HG03342 (cell line): Measurements from ENCODE around the gene RFX1.

Experiments used
- ATAC-seq: cut with Tn5 transposase; IDR thresholded peaks from one replicate; pipeline ENCODE4 v1.9.1; 2021; ENCODE audit warnings: mild to moderate bottlenecking, moderate library complexity; ENCODE audit not compliant: unreplicated experiment

RFX1 gene

DNA sequence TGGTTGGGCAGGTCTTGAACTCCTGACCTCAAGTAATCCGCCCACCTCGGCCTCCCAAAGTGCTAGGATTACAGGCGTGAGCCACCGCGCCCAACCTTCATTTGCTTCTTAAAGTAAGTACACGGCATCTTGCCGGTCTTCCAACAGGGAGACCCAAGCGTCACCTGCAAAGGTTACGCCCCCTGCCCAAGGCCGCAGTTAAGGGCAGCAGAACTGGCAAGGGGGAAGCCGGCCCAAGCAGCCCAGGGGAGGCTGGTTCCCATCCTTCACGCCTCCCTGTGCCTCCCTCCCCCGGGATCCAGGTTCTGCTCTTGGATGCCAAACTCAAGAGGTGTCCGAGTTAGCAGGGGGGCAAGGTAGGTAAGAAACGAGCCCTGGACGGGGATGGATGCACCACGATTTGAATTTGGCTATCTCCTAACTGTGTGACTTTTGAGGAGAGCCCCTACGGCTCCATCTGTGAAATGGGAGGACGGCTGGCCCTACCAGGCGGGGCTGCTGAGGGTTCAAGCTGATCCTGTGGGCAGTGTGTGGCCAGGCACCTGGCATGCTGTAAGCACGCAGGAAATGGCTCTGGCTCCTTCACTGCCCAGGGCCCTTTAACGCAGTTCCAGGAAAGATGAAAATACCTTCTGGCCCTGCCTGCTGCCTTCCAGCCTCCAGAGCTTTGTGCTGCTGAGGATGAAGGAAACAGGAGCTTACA is 9.0 kb downstream of the RFX1 start:
- ATAC-seq: no peak

DNA sequence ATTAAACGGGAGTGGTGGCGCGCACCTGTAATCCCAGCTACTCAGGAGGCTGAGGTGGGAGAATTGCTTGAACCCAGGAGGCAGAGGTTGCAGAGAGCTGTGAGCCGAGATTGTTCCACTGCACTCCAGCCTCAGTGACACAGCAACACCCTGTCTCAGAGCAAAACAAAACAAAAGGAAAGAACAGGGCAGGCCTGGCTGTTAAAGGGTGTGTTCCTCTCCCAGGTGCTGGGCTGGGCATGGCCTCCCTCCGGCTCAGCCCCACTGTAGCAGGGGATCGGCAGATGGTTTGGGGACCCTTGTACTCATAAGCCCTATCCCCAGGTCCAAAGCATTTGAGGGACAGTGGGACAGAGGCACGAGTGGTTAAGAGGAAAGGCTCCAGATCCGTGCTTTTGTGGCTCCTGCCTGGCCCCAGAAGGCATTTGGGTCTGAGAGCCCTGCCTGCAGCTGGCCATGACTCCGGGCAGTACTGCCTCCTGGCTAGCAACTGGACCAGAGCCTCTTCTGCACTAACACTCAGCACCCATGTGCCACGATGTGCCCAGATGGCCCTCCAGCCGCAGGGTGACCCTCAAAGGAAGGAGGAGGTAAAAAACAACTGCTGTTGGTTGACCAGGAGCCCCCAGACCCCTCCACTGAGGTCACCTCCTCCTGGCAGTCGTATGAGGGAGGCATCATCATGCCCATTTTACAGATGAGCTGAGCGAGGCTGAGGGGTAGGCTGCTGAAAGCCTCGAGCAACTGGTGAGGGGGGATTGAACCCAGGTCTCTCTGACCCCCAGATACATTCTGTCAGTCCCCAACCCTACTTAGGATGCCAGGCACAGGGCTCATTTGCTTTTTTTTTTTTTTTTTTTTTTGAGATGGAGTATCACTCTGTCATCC is 10.0 kb downstream of the RFX1 start:
- ATAC-seq: no peak

DNA sequence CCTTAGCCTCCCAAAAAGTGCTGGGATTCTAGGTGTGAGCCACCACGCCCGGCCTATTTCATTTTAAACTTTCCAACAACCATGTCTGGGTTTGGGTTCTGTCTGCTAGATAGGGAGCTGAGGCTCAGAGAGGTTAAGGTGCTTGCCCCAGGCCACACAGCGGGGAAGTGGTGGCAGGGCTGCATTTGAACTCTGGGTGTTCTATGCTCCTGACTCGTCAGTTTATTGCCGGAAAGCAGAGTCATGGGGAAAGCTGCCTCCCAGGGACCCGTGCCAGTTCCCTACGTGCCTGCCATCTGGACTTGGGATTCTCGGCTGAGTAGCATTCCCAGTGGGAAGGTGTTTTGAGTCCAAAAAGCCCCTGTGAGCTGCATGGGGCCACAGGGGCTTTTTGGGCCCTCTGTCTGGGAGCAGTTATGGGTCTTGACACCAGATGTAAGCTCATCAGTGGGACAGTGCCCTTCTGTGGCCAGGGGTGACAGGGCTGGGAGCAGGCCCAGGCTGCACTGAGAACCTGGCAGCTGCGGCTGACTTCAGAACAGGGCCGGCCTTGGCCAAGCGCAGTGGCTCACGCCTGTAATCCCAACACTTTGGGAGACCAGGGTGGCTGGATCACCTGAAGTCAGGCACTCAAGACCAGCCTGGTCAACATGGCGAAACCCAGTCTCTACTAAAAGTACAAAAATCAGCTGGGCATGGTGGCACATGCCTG is 10.9 kb downstream of the RFX1 start:
- ATAC-seq: no peak

DNA sequence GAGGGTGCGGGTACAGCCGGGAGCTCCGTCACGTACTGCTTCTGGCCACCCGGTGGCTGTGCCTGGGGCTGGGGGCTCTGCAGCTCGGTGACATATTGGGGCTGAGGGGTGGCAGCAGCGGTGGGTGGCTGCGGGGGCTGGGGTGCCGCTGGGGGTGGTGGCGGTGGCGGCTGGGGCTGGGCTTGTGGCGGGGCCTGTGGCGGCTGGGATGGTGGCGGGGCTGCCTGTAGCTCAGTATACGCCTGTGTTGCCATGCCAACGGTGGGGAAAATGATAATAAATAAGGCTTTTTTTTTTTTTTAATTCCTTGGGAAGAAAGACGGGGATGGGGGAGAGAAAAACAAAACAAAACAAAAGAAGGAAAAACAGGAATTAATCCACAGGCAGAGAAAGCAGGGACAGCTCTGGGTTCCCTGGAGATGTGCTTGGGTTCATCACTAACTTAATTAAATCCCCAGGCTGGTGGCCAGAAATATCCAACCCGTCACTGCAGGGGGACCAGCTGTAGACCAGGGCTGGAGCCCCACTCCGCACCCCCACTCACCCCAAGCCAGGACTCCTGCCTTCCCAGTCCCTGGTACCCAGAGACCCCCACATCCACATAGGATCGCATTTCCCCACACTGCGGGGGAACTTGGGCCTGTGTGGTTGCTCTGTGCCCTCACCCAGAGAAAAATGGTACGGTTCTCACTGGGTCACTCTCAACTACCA is 12.4 kb downstream of the RFX1 start:
- no peak for ATAC-seq

- ATAC-seq: no peak
Measured at GRCh38 chr19:13992025-13992424, 14.1 kb downstream of the RFX1 start.

DNA sequence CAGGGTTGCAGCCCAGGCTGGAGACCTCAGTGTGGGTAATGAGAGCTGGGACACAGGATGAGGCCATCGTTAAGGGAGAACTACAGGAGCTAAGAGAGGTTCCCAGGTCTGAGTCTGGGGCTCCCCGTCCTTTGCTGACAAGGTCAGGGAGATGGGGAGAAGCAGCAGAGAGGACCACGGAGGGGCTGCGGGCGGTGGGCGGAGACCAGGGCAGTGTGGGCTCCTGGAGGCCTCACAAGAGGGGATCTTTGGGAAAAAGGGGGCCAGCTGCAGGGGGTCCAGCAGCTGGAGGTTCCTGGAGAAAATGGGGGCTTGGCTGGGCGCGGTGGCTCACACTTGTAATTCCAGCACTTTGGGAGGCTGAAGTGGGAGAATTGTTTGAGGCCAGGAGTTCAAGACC is 16.0 kb downstream of the RFX1 start:
- no peak for ATAC-seq

GRCh38 chr19:13989487-13989886 is 16.6 kb downstream of the RFX1 start:
- ATAC-seq: no peak

DNA sequence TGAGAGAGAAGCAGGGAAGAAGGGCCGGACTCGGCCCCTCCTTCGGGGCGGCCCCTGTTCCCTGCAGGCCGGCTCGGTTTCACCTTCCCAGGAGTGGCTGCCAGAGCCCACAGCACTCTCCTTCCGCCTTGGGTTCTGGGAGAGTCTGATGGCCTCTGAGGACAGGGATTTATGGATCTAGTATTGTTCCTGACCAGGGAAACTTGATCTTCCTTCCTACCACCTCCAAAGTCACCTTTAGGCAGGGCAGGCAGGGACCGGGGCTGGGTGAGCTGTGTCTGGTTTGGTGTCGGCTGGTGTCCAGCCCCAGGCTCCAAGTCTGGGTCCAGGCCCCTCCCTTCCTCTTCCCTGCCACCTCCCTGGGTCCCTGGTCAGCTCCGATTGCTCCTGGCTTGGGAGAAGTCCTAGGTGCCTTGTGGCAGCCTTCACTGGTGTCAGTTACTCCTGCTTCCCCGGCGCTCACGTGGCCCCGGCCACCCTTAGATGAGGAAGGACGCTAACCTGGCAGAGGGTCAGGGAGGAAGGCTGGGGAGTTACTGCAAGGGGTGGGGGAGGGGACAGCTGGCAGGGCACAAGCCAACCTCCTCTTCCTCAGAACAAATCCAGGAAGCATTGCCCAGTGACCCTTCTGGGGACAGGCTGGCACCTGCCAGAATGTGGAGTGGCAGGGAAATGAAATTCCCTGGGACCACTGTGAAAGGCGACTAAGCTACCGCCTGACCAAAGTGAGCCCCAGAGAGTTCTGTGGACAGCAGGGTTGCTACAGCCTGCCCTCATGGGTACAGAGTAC is 18.8 kb downstream of the RFX1 start:
- ATAC-seq: no peak

GRCh38 chr19:13986348-13986904 is 19.7 kb downstream of the RFX1 start:
- ATAC-seq: peak; percentile 80

GRCh38 chr19:13985771-13986347 is 20.3 kb downstream of the RFX1 start:
- ATAC-seq: peak; percentile 10

- ATAC-seq: no peak
Measured at GRCh38 chr19:13984875-13985741, 21.0 kb downstream of the RFX1 start.

- ATAC-seq: no peak
Measured at GRCh38 chr19:13984186-13984585, 21.9 kb downstream of the RFX1 start.

DNA sequence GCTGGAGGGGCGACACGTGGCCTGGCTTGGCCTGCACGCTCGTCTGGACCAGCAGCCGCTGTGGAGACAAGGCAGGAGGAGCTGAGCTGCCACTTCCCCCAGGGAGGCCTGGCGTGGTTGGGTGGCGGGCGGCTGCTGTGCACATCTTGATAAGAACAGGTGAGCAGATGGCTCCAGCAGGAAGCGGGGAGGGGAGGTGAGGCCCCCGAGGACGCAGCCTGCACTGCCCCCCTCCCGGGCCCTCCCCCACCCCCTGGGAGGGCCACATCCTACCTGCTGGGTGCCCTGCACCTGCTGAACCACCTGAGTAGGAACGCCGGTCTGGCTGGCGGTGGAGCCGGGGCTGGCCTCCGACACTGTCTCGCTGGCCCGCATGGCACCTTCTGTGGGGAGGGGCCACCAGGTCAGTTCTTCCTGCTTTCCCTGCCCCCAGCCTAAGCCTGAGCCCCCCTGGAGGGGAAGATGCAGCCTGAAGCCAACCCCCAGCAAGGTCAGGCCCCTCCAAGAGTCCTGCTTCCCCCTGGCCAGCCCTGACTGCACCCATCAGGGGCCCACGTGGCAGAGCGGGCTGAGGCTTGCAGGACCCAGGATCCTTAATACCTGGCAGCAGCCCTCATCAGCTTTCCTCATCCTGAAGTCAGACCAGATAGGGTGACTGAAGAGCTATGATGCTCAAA is 22.8 kb downstream of the RFX1 start:
- no peak for ATAC-seq

DNA sequence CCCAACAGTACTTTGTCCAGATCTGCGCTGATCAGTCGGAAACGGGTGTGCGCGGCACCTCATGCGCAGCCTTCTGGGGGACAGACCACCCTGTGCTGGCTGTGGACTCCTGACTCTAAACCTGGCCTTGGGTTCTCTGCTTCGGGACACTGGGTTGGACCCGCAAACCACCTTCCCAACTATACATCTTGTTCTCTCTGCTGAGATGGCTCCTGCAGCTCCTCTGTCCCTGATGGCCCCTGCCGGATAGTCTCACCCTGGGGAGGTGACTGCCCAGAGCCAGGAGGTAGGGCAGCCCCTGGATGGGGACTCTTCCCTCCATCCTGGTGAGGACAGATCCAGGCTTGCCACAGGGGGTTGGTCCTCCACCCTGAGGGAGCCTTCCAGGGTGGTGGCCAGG is 23.3 kb downstream of the RFX1 start:
- no peak for ATAC-seq

DNA sequence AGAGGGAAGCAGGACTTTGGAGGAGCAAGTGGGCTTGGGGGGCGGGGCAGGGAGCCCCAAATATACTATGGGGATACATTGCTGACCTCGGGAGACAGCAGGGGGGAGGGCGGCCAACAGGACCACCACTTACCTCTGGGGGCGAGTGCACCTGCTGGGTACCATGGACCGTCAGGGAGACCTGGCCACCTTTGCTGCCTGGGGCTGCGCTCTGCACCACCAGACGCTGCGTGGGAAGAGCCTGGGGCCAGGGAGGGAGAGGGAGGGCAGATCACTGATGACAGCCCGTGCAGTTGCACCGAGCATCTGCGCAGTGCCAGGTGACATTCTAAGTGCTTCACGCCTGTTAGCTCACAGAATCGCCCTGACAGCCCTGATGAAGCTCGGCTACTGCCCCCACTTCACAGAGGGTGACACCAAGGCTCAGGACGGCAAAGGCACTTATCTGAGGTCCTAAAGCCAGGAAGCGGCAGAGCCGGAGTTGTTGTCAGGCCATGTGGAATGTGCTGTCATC is 24.1 kb downstream of the RFX1 start:
- no peak for ATAC-seq

- ATAC-seq: no peak
Measured at GRCh38 chr19:13981467-13981866, 24.7 kb downstream of the RFX1 start.

- ATAC-seq: no peak
Measured at GRCh38 chr19:13981021-13981420, 25.1 kb downstream of the RFX1 start.

DNA sequence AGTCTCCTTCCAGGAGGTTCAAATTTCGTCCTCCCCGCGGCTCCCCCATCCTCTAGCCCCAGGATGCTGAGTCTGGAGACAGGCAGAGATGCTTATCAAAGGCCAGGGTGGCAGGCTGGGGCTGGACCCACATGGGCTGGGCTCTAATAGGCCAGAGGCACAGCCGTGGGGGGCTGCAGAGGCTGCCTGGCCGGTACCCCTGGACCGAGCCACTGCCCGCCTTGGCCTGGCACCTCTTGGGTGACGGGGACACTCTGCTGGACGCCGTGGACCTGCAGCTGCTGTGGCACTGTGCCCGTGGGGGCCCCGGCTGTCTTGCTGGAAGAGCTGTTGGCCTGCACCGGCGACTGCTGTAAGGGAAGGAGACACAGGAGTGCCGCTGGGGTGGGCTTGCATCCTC is 25.8 kb downstream of the RFX1 start:
- ATAC-seq: no peak
